Measurements from ENCODE around the gene CLSTN1. TPM values are rescaled to one million over a fixed set of nuclear protein-coding genes. Genes with fewer than 3 reads are reported as not detected.

Gene CLSTN1
- total and polyA plus RNA-seq, 10 of the 15 experiments (the other 5 are each of a cell fraction or from before 2014, with no cell fraction given), result 2.7 to 64.4 (median 23.2) TPM

DNA sequence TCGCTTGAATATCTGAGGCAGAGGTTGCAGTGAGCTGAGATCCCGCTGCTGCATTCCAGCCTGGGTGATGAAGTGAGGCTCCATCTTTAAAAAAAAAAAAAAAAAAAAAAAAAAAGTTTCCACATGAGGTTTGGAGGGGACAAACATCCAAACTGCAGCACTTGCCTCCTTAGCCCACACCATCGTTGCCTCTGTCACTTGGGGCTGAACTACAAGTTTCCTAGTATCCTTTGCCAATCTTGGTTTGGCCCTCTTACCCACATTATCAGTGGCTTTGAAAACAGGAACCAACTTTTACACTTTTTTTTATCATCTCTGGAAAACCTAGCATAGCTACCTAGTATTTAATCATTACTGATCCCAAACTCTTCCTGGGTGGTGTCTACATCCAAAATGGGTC lies 59.2 kb downstream of the CLSTN1 start:
- intact Hi-C loops (cut with micrococcal nuclease; ENCODE audit: unreplicated experiment) (no loop called here), in situ Hi-C loops (cut with MboI) (no loop called here)
- Histone ChIP-seq H4K20me1 (ENCODE audit: control insufficient read depth, insufficient read depth) (no peaks in the 10 kb centered on the region), H3K27ac (ENCODE audit: control insufficient read depth, insufficient read depth) (no peak overlapping the region), H3K4me1 (ENCODE audit: control insufficient read depth, insufficient read depth, low read length) (no peaks in the 10 kb centered on the region), H3K4me2 (ENCODE audit: control insufficient read depth, insufficient read depth) (no peak overlapping the region), H3K9ac (ENCODE audit: control insufficient read depth, insufficient read depth, low read length) (no peak overlapping the region), H3K79me2 (ENCODE audit: control insufficient read depth, insufficient read depth, low read length) (no peaks in the 10 kb centered on the region; the same call in 1 of the 2 replicates), H3K9me3 (replicated peaks; ENCODE audit: control insufficient read depth, insufficient read depth, low read length) (no peaks in the 10 kb centered on the region), H3K27me3 (replicated peaks in 1 of 2; ENCODE audit: control insufficient read depth in 2 of 2, insufficient read depth in 2 of 2, low read length in 1 of 2) (no peaks in the 10 kb centered on the region), H2AFZ (ENCODE audit: control insufficient read depth, low read depth, low read length) (no peak overlapping the region), H3K36me3 (ENCODE audit: control insufficient read depth in 2 of 2, insufficient read depth in 2 of 2, low read length in 1 of 2) (peaks cover 2% of the 10 kb centered on the region in 2 experiments; a peak in 2 of 4 replicates), H3K4me3 (no peak overlapping the region)
- RAD21 ChIA-PET (ENCODE audit: unreplicated experiment), result interaction anchor here (0.6 kb wide), 1 partner anchor 27 kb away, joined by 4 read pairs; no protein-coding TSS in a partner anchor
- WGBS (ENCODE audit: insufficient coverage, insufficient replicate concordance, low lambda C conversion rate, missing lambda C conversion rate), result 76% methylated on average over 3 of the region's 3 CpGs
- SMC1A ChIA-PET (ENCODE audit: uncharacterized antibody, unreplicated experiment), result interaction anchor here (0.6 to 1.4 kb wide), 2 partner anchors 20 to 81 kb away, joined by 4 read pairs; no protein-coding TSS in a partner anchor
- POLR2A ChIA-PET, result interaction anchor here (0.7 kb wide), 1 partner anchor 16 kb away, joined by 3 read pairs; no protein-coding TSS in a partner anchor
- BruUV-seq (replicated peaks), result no TSS peak
- DNase-seq (ENCODE audit: low read depth, low spot score) (no peak), ATAC-seq (no peak), FAIRE-seq (no peak)
- CTCF ChIA-PET, result interaction anchor here (0.6 to 1.1 kb wide), 2 partner anchors 20 to 613 kb away, joined by 3 to 6 read pairs; no protein-coding TSS in a partner anchor
- TF ChIP-seq, protein P1, sequence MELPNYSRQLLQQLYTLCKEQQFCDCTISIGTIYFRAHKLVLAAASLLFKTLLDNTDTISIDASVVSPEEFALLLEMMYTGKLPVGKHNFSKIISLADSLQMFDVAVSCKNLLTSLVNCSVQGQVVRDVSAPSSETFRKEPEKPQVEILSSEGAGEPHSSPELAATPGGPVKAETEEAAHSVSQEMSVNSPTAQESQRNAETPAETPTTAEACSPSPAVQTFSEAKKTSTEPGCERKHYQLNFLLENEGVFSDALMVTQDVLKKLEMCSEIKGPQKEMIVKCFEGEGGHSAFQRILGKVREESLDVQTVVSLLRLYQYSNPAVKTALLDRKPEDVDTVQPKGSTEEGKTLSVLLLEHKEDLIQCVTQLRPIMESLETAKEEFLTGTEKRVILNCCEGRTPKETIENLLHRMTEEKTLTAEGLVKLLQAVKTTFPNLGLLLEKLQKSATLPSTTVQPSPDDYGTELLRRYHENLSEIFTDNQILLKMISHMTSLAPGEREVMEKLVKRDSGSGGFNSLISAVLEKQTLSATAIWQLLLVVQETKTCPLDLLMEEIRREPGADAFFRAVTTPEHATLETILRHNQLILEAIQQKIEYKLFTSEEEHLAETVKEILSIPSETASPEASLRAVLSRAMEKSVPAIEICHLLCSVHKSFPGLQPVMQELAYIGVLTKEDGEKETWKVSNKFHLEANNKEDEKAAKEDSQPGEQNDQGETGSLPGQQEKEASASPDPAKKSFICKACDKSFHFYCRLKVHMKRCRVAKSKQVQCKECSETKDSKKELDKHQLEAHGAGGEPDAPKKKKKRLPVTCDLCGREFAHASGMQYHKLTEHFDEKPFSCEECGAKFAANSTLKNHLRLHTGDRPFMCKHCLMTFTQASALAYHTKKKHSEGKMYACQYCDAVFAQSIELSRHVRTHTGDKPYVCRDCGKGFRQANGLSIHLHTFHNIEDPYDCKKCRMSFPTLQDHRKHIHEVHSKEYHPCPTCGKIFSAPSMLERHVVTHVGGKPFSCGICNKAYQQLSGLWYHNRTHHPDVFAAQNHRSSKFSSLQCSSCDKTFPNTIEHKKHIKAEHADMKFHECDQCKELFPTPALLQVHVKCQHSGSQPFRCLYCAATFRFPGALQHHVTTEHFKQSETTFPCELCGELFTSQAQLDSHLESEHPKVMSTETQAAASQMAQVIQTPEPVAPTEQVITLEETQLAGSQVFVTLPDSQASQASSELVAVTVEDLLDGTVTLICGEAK (IDR thresholded peaks at IDR 0.05; ENCODE audit: borderline replicate concordance), result no peak
- TF ChIP-seq, protein P2, sequence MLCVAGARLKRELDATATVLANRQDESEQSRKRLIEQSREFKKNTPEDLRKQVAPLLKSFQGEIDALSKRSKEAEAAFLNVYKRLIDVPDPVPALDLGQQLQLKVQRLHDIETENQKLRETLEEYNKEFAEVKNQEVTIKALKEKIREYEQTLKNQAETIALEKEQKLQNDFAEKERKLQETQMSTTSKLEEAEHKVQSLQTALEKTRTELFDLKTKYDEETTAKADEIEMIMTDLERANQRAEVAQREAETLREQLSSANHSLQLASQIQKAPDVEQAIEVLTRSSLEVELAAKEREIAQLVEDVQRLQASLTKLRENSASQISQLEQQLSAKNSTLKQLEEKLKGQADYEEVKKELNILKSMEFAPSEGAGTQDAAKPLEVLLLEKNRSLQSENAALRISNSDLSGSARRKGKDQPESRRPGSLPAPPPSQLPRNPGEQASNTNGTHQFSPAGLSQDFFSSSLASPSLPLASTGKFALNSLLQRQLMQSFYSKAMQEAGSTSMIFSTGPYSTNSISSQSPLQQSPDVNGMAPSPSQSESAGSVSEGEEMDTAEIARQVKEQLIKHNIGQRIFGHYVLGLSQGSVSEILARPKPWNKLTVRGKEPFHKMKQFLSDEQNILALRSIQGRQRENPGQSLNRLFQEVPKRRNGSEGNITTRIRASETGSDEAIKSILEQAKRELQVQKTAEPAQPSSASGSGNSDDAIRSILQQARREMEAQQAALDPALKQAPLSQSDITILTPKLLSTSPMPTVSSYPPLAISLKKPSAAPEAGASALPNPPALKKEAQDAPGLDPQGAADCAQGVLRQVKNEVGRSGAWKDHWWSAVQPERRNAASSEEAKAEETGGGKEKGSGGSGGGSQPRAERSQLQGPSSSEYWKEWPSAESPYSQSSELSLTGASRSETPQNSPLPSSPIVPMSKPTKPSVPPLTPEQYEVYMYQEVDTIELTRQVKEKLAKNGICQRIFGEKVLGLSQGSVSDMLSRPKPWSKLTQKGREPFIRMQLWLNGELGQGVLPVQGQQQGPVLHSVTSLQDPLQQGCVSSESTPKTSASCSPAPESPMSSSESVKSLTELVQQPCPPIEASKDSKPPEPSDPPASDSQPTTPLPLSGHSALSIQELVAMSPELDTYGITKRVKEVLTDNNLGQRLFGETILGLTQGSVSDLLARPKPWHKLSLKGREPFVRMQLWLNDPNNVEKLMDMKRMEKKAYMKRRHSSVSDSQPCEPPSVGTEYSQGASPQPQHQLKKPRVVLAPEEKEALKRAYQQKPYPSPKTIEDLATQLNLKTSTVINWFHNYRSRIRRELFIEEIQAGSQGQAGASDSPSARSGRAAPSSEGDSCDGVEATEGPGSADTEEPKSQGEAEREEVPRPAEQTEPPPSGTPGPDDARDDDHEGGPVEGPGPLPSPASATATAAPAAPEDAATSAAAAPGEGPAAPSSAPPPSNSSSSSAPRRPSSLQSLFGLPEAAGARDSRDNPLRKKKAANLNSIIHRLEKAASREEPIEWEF (IDR thresholded peaks at IDR 0.05; ENCODE audit: insufficient replicate concordance, low read depth, low read length), result no peak
- TF ChIP-seq, protein P3, sequence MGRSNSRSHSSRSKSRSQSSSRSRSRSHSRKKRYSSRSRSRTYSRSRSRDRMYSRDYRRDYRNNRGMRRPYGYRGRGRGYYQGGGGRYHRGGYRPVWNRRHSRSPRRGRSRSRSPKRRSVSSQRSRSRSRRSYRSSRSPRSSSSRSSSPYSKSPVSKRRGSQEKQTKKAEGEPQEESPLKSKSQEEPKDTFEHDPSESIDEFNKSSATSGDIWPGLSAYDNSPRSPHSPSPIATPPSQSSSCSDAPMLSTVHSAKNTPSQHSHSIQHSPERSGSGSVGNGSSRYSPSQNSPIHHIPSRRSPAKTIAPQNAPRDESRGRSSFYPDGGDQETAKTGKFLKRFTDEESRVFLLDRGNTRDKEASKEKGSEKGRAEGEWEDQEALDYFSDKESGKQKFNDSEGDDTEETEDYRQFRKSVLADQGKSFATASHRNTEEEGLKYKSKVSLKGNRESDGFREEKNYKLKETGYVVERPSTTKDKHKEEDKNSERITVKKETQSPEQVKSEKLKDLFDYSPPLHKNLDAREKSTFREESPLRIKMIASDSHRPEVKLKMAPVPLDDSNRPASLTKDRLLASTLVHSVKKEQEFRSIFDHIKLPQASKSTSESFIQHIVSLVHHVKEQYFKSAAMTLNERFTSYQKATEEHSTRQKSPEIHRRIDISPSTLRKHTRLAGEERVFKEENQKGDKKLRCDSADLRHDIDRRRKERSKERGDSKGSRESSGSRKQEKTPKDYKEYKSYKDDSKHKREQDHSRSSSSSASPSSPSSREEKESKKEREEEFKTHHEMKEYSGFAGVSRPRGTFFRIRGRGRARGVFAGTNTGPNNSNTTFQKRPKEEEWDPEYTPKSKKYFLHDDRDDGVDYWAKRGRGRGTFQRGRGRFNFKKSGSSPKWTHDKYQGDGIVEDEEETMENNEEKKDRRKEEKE (IDR thresholded peaks at IDR 0.05), result no peak
- TF ChIP-seq SUPT20H (IDR thresholded peaks at IDR 0.05; ENCODE audit: borderline replicate concordance, control insufficient read depth, low read depth, low read length), result no peak
- TF ChIP-seq BCL11A (IDR thresholded peaks at IDR 0.05; ENCODE audit: low read depth, low read length), result no peak
- TF ChIP-seq CHD4 (IDR thresholded peaks at IDR 0.05), result no peak
- TF ChIP-seq ZNF274 (IDR thresholded peaks at IDR 0.05; ENCODE audit: insufficient read depth, insufficient read length), result no peak
- no peak for TF ChIP-seq TARDBP (IDR thresholded peaks at IDR 0.05; ENCODE audit: borderline replicate concordance)
- TF ChIP-seq WRNIP1 (IDR thresholded peaks at IDR 0.05; ENCODE audit: borderline replicate concordance, low read depth, low read length), result no peak
- TF ChIP-seq MXI1 (IDR thresholded peaks at IDR 0.05; ENCODE audit: low read depth, low read length), result no peak
- TF ChIP-seq EED (IDR thresholded peaks at IDR 0.05; ENCODE audit: low read depth), result no peak
- TF ChIP-seq BACH1 (IDR thresholded peaks at IDR 0.05; ENCODE audit: borderline replicate concordance), result no peak
